KBM-7 (cell line): ENCODE data around the gene HAUS3.
"Not testable (repeated sequence)": the region's sequence is repeated elsewhere in the genome, so short reads cannot be mapped to it uniquely, and the experiment has no call there.

Experiments
- DNase-seq: peaks from one replicate; pipeline ENCODE4 v3.0.0-alpha.2; 2015
- in situ Hi-C: fragments of 300-500 bp; cut with MboI; formaldehyde crosslinking; loops from 2 replicates; pipeline ENCODE4 v1.14.3; 2020; ENCODE audit warnings: low sequenced_read_pairs, low pct_unique_long_range_greater_than_20kb, mixed read lengths

HAUS3 gene

GRCh38 chr4:2241003-2241402, 918 bp downstream of the HAUS3 start:
- no peak for DNase-seq
- in situ Hi-C loops = no loop called here

DNA sequence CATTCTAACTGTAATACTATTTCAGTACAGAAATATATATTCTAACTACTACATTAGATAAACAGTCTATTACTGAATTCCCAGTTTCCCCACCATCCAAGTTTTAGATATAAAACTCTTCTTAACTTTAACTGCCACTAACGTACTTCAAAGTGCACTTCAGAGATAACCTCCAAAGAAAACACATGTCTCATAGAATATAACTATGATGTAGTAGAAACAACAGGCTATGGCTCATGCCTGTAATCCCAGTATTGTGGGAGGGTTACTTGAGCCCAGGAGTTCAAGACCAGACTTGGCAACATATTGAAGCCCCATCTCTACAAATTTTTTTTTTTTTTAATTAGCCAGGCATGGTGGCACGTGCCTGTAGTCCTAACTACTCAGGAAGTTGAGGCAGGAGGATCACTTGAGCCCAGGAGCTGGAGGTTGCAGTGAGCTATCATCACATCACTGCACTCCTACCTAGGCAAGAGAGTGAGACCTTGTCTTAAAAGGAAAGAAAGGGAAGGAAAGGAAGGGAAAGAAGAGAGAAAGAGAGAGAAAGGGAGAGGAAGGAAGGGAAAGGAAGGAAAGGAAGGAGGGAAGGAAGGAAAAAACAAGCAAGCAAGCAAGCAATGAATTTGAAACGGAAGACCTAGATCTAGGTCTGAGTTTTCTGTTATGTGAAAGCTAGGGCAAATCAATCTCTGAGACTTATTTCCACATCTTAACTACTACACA, 4.8 kb downstream of the HAUS3 start:
- no peak for DNase-seq

DNA sequence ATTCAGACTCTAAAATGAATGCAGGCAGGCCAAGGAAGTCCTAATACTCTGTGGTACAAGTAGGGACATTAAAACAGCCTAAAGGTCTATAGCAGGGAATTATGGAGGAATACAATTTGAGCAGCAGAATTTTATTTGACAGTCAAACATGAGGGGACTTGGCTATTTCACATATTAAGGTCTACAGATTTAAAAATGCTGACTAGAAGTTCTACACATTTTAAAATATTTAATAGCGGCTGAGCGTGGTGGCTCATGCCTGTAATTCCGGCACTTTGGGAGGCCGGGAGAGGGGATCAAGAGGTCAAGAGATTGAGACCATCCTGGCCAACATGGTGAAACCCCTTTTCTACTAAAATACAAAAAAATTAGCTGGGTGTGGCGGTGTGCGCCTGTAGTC, 10.8 kb downstream of the HAUS3 start:
- in situ Hi-C loops = no loop called here
- no peak for DNase-seq

More for the DNA sequence above, 4.8 kb downstream of the HAUS3 start:
- in situ Hi-C loops = no loop called here

DNA sequence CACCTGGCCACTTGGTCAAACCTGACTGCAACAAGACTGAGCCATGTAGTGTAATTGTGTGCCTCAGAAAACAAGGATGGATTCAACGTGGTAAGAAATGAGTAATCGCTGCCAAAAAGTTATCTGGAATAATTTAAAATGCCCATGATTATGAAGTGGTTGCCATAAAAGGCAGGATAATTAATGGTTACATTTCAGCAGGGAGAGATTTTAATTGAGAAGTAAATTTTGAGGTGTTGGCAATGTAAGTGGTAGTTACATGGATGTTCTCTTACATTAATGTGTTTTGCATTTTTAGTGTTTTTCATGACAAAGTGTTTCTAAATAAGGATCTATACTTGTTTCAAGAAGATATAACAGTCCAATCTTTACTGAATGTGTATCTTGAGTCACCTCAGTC, 15.7 kb downstream of the HAUS3 start:
- no peak for DNase-seq
- in situ Hi-C loops = no loop called here

GRCh38 chr4:2222838-2223237, 19.1 kb downstream of the HAUS3 start:
- in situ Hi-C loops = no loop called here
- DNase-seq = no peak

GRCh38 chr4:2221378-2221777, 20.5 kb downstream of the HAUS3 start:
- DNase-seq, in situ Hi-C loops: not testable (repeated sequence)

- DNase-seq = peak; percentile 78
- in situ Hi-C loops = no loop called here
These were observed 21.8 kb downstream of the HAUS3 start for GRCh38 chr4:2220016-2220630.

- no peak for DNase-seq
- in situ Hi-C loops = no loop called here
These were observed 22.6 kb downstream of the HAUS3 start for GRCh38 chr4:2219233-2219760.

GRCh38 chr4:2218436-2218835, 23.5 kb downstream of the HAUS3 start:
- no peak for DNase-seq
- in situ Hi-C loops = no loop called here

DNA sequence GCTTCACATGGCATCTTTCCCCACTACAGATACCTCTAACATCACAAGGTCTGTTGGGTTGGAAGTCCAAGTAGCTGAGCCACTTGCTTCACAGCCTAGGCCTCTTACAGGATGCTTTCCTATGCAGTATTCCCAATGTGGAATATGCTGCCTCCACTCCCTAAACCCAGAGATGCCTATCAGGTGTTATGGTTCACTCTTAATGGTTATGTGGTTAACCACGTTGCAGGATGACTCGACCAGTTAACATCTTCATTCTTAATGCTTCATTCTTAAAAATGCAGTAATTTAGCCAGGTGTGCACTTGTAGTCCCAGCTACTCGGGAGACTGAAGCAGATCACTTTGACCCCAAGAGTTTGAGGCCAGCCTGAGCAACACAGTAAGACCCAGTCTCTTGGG, 24.2 kb downstream of the HAUS3 start:
- DNase-seq = no peak
- in situ Hi-C loops = no loop called here

DNA sequence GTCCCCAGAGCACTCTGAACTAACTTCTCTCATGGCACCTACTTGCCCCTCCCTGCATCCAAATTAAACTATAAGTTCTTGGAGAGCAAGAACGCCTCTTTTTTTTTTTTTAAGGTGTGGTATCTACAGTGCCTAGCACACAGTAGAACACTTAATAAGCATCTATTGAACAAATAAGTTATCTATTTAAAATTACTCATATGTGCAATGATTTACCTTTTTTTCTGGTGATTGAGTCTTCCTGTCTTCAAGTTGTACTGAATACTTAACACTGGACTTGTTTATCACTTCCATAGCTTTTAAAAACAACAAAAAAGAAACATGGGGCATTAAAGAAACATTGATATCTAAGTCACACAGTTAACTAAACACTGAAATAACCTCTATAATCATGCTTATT, 29.1 kb downstream of the HAUS3 start:
- in situ Hi-C loops = no loop called here

DNA sequence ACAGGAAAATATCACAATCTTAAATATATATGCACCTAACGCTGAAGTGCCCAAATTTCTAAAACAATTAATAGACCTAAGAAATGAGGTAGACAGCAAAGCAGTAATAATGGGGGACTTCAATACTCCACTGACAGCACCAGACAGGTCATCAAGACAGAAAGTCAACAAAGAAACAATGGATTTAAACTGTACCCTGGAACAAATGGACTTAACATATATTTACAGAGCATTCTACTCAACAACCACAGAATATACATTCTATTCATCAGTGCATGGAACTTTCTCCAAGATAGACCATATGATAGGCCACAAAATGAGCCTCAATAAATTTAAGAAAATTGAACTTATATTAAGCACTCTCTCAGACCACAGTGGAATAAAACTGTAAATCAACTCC, 39.1 kb downstream of the HAUS3 start:
- DNase-seq, in situ Hi-C loops: not testable (repeated sequence)

More for the DNA sequence above, 29.1 kb downstream of the HAUS3 start:
- DNase-seq = no peak

- in situ Hi-C loops = no loop called here
- no peak for DNase-seq
These were observed 47.4 kb downstream of the HAUS3 start for GRCh38 chr4:2194496-2194895.

DNA sequence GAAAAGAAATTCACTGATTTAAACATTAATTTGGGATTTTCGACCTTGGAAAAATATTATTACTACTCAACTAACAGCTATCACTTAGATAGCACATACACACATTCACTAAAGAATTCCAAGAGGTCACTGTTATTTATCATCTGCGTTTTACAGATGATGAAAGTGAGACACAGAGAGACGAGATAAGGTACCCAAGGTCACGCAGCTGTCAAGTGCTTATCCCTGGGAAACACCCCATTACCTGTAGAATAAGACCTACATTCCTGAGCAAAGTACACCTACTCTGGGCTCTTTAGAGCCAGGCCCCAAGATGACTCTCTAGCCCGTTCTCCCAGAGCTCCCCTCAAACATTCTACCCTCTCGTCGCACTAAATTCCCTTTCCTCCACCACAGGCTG, 48.6 kb downstream of the HAUS3 start:
- in situ Hi-C loops = no loop called here
- DNase-seq = no peak

GRCh38 chr4:2186865-2187172, 55.1 kb downstream of the HAUS3 start:
- DNase-seq = no peak
- in situ Hi-C loops = no loop called here

- DNase-seq = peak; percentile 19
- in situ Hi-C loops = no loop called here
These were observed 55.6 kb downstream of the HAUS3 start for GRCh38 chr4:2186133-2186864.

DNA sequence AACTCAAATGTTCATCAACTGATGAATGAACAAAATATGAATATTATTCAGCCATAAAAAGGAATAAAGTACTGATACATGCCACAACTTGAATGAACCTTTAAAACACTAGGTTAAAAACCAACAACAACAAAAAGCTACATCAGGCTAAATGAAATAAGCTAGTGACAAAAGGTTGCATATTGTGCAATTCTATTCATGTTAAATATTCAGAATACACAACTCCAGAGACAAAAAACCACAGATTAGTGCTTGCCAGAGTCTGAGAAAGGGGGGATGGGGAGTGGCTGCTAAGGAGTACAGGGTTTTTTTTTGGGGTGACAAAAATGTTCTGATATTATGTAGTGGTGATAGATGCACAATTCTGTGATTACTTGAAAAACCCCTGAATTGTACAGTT, 58.5 kb downstream of the HAUS3 start:
- in situ Hi-C loops = no loop called here
- DNase-seq = no peak

DNA sequence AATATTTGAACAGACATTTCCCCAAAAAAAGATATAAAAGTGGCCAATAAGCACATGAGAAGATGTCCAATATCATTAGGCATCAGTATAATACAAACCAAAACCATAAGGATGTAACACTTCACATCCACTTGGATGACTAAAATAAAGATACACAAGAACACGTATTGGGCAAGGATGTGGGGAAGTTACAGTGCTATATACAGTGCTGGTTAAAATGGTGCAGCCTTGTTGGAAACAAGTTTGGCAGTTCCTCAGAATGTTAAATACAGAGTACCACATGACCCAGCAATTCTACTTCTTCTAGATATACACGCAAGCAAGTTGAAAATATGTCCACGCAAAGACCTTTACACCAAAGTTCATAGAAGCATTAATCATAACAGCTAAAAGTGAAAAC, 58.9 kb downstream of the HAUS3 start:
- in situ Hi-C loops = no loop called here
- DNase-seq = no peak

DNA sequence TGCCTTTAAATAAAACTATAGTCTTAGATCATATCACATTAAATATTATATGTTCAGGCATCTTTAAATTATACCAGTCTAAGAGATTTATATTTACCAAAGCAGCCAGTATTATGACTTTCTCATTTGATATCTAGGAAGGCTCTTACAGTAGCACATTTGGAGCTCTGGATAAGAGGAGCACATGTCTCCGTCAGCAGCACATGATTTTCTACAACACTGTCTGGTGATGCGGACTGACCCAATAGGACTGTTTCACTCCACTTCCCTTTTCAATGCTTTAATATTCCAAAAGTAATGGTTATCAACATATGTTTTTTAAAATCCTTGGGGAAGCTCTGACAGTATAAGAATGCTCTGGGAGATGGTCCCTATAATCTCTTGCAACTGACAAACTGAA, 61.5 kb downstream of the HAUS3 start:
- DNase-seq = no peak
- in situ Hi-C loops = no loop called here

DNA sequence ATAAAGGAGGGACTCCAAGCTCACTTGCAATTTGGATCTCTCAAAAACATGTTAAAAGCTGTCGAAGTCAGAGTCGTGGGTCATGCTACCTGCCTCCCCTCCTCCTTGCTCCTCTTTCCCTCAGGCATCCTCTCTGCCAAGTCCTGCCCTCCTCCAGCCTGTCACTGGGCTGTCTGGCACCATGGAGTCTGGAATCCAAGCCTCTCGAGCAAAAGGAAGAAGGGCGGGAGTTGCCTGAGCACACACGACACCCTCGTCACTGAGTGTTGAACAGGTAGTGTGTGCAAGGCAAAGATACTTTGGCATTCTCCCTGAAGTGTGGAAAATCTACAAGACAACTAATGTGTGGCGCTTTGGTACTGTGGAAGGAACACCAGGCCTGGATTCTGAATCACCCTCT, 62.2 kb downstream of the HAUS3 start:
- in situ Hi-C loops = no loop called here
- no peak for DNase-seq
